ENCODE results near the gene ANKRD44.

The ANKRD44 gene

GRCh38 chr2:197236816-197237215 lies 73.8 kb downstream of the ANKRD44 start:
- DNase-seq (ENCODE audit: low read depth): no peak

GRCh38 chr2:197236159-197236558 lies 74.4 kb downstream of the ANKRD44 start:
- no peak for DNase-seq (ENCODE audit: low read depth)

GRCh38 chr2:197235711-197236110 lies 74.9 kb downstream of the ANKRD44 start:
- DNase-seq (ENCODE audit: low read depth): no peak

GRCh38 chr2:197234671-197235191 lies 75.8 kb downstream of the ANKRD44 start:
- DNase-seq (ENCODE audit: low read depth): no peak

- DNase-seq (ENCODE audit: low read depth): no peak
Observed at GRCh38 chr2:197233473-197233872, 77.1 kb downstream of the ANKRD44 start.

- DNase-seq (ENCODE audit: low read depth): no peak
Observed at GRCh38 chr2:197232010-197232409, 78.6 kb downstream of the ANKRD44 start.

- DNase-seq (ENCODE audit: low read depth): no peak
Observed at GRCh38 chr2:197229509-197230443, 80.8 kb downstream of the ANKRD44 start.

GRCh38 chr2:197223451-197223850 lies 87.1 kb downstream of the ANKRD44 start:
- DNase-seq (ENCODE audit: low read depth): no peak

- no peak for DNase-seq (ENCODE audit: low read depth)
Observed at GRCh38 chr2:197219636-197220035, 90.9 kb downstream of the ANKRD44 start.

- no peak for DNase-seq (ENCODE audit: low read depth)
Observed at GRCh38 chr2:197217541-197217940, 93.0 kb downstream of the ANKRD44 start.

GRCh38 chr2:197216361-197216979 lies 94.1 kb downstream of the ANKRD44 start:
- no peak for DNase-seq (ENCODE audit: low read depth)

- no peak for DNase-seq (ENCODE audit: low read depth)
Observed at GRCh38 chr2:197215748-197216360, 94.7 kb downstream of the ANKRD44 start.

- no peak for DNase-seq (ENCODE audit: low read depth)
Observed at GRCh38 chr2:197212344-197213262, 98.0 kb downstream of the ANKRD44 start.

GRCh38 chr2:197211881-197212342 lies 98.7 kb downstream of the ANKRD44 start:
- DNase-seq (ENCODE audit: low read depth): no peak

GRCh38 chr2:197210430-197210829 lies 100.2 kb downstream of the ANKRD44 start:
- no peak for DNase-seq (ENCODE audit: low read depth)

GRCh38 chr2:197209742-197210408 lies 100.7 kb downstream of the ANKRD44 start:
- no peak for DNase-seq (ENCODE audit: low read depth)

- DNase-seq (ENCODE audit: low read depth): no peak
Observed at GRCh38 chr2:197209246-197209645, 101.3 kb downstream of the ANKRD44 start.

GRCh38 chr2:197208841-197209240 lies 101.7 kb downstream of the ANKRD44 start:
- no peak for DNase-seq (ENCODE audit: low read depth)

GRCh38 chr2:197208024-197208423 lies 102.6 kb downstream of the ANKRD44 start:
- no peak for DNase-seq (ENCODE audit: low read depth)

- DNase-seq (ENCODE audit: low read depth): no peak
Observed at GRCh38 chr2:197207598-197207997, 103.0 kb downstream of the ANKRD44 start.

- DNase-seq (ENCODE audit: low read depth): no peak
Observed at GRCh38 chr2:197207106-197207505, 103.5 kb downstream of the ANKRD44 start.

Data from stimulated activated CD8-positive, alpha-beta memory T cell treated with anti-CD3 and anti-CD28 coated beads, Interleukin-12 subunit alpha, Interleukin-12 subunit beta, amount 100 ng/mL, for 1 hour (primary cell).